GM13976 (cell line): Measurements from ENCODE around the gene NUCB1.
"Not testable (repeated sequence)": the region's sequence is repeated elsewhere in the genome, so short reads cannot be mapped to it uniquely, and the experiment has no call there.

Experiments
- DNase-seq: peaks from one replicate; pipeline ENCODE4 v3.0.0; 2012; ENCODE audit warnings: low spot score
- CTCF ChIP-seq: IDR thresholded peaks from 2 replicates; pipeline ENCODE4 v1.5.1; 2012; ENCODE audit warnings: borderline replicate concordance, mild to moderate bottlenecking; ENCODE audit not compliant: insufficient read depth; ENCODE audit errors: extremely low read depth, missing control alignments, control extremely low read depth
- in situ Hi-C: fragments of 300-500 bp; cut with MboI; formaldehyde crosslinking; loops from one replicate; pipeline ENCODE4 v1.12.0; 2022; ENCODE audit warnings: low sequenced_read_pairs, mixed read lengths, inconsistent platforms; ENCODE audit not compliant: unreplicated experiment

NUCB1 gene

GRCh38 chr19:48896191-48896720 lies 3.9 kb upstream of the NUCB1 start:
- DNase-seq = peak; percentile 88
- in situ Hi-C loops = no loop called here
- no peak for TF ChIP-seq CTCF

- TF ChIP-seq CTCF = no peak
- in situ Hi-C loops = no loop called here
- DNase-seq = no peak
These were observed 2.9 kb upstream of the NUCB1 start for GRCh38 chr19:48897181-48897580.

GRCh38 chr19:48899386-48899749 lies 744 bp upstream of the NUCB1 start:
- DNase-seq, in situ Hi-C loops: not testable (repeated sequence)

- in situ Hi-C loops = no loop called here
- peak; percentile 68 for DNase-seq
- no peak for TF ChIP-seq CTCF
These were observed 630 bp downstream of the NUCB1 start for GRCh38 chr19:48900477-48901406.

GRCh38 chr19:48902291-48902690 lies 2.2 kb downstream of the NUCB1 start:
- in situ Hi-C loops, DNase-seq: not testable (repeated sequence)

- DNase-seq, in situ Hi-C loops: not testable (repeated sequence)
These were observed 3.7 kb downstream of the NUCB1 start for GRCh38 chr19:48903788-48904187.

GRCh38 chr19:48905664-48906063 lies 5.6 kb downstream of the NUCB1 start:
- in situ Hi-C loops = no loop called here
- no peak for DNase-seq
- no peak for TF ChIP-seq CTCF

GRCh38 chr19:48906324-48906723 lies 6.2 kb downstream of the NUCB1 start:
- no peak for TF ChIP-seq CTCF
- no peak for DNase-seq
- in situ Hi-C loops = no loop called here
